K562 (cell line): ENCODE measurements around the gene NDUFAF8. TPM values are rescaled to one million over a fixed set of nuclear protein-coding genes. Genes with fewer than 3 reads are reported as not detected.

Experiments used
- ATF1 ChIP-seq, 2 experiments: fragments of 450-650 bp in 1 of 2; IDR thresholded peaks; 2 replicates each; pipeline ENCODE4 v1.6.1; 2016; ENCODE audit warnings: missing compliant biosample characterization in 1 of 2, missing genetic modification characterization in 1 of 2
- C11orf30 ChIP-seq: fragments of 450-650 bp; IDR thresholded peaks from 2 replicates; pipeline ENCODE4 v1.6.1; 2016; ENCODE audit warnings: low read depth, mild to moderate bottlenecking
- CREB3 ChIP-seq: fragments of 450-650 bp; conservative IDR thresholded peaks from 2 replicates; pipeline ENCODE4 v1.6.1; 2016; ENCODE audit warnings: missing genetic modification characterization, low read depth, mild to moderate bottlenecking, missing compliant biosample characterization, moderate library complexity
- CREB3L1 ChIP-seq: fragments of 450-650 bp; IDR thresholded peaks from 2 replicates; pipeline ENCODE4 v1.6.1; 2014; ENCODE audit warnings: low read depth, mild to moderate bottlenecking, moderate library complexity, borderline replicate concordance
- DACH1 ChIP-seq: fragments of 450-650 bp; IDR thresholded peaks from 2 replicates; pipeline ENCODE4 v1.6.1; 2018; ENCODE audit not compliant: partially characterized antibody
- MAFK ChIP-seq: IDR thresholded peaks from 2 replicates; pipeline ENCODE4 v1.6.1; 2011; ENCODE audit warnings: low read length, improper control_type of control experiment
- MNT ChIP-seq, 2 experiments: fragments of 450-650 bp; conservative IDR thresholded peaks; 2 replicates each; pipeline ENCODE4 v1.6.1; 2017; ENCODE audit warnings: mild to moderate bottlenecking in 2 of 2, moderate library complexity in 2 of 2
- MYNN ChIP-seq, 2 experiments: sonication (generic); formaldehyde crosslinking in 1 of 2; IDR thresholded peaks; 2 replicates each; pipeline versions ENCODE4 v1.5.0 to v1.6.1; 2016 to 2020; ENCODE audit warnings: antibody characterized with exemption in 1 of 2, missing genetic modification reagents in 1 of 2
- NRF1 ChIP-seq, 2 experiments: fragments of 450-650 bp; IDR thresholded peaks in 1 of 2; conservative IDR thresholded peaks in 1 of 2; 2 replicates each; pipeline ENCODE4 v1.6.1; 2014; ENCODE audit warnings: mild to moderate bottlenecking in 2 of 2
- RBBP5 ChIP-seq: fragments of 200-600 bp; sonication (generic); IDR thresholded peaks from 2 replicates; pipeline ENCODE4 v1.6.1; 2012; ENCODE audit warnings: borderline replicate concordance, mild to moderate bottlenecking, low read length, control low read depth, inconsistent platforms; ENCODE audit not compliant: insufficient read depth, poor library complexity, severe bottlenecking
- SMARCE1 ChIP-seq: fragments of 450-650 bp; IDR thresholded peaks from 2 replicates; pipeline ENCODE4 v1.7.1; 2016; ENCODE audit warnings: mild to moderate bottlenecking
- TRIM24 ChIP-seq, 2 experiments: fragments of 450-650 bp; IDR thresholded peaks; 2 replicates each; pipeline ENCODE4 v1.6.1; 2016
- YY1 ChIP-seq, 3 experiments: IDR thresholded peaks; 2 replicates each; pipeline ENCODE4 v1.6.1; 2011; ENCODE audit warnings: low read length in 2 of 3, mild to moderate bottlenecking in 2 of 3, moderate library complexity in 2 of 3, borderline replicate concordance in 1 of 3, control low read depth in 1 of 3, low read depth in 1 of 3; ENCODE audit not compliant: insufficient read depth in 3 of 3, insufficient replicate concordance in 2 of 3, control insufficient read depth in 1 of 3, insufficient read length in 1 of 3; ENCODE audit errors: extremely low read depth in 1 of 3
- ZBTB33 ChIP-seq: sonication (generic); formaldehyde crosslinking; IDR thresholded peaks from 2 replicates; pipeline ENCODE4 v1.8.1; 2023; ENCODE audit warnings: mild to moderate bottlenecking, missing genetic modification reagents
- ZNF583 ChIP-seq: fragments of 250-450 bp; sonication (Bioruptor Pico); IDR thresholded peaks from 2 replicates; pipeline ENCODE4 v1.4.0; 2020
- polyA plus RNA-seq, 8 experiments: library from polyadenylated mRNA; depleted of rRNA in 4 of 8; stranded (reverse) in 5 of 8; unstranded in 3 of 8; fragments of >200 nt; fragmentation: Nextera tagmentation in 2 of 8; fragmentation: Illumina TruSeq in 1 of 8; extraction: Ambion mirVana in 2 of 8; extraction: Trizol in 1 of 8; gene quantifications; 2 replicates each; pipeline versions ENCODE4 v1.2.1 to v1.2.3, GENCODE V29; 2011 to 2014; ENCODE audit warnings: inconsistent platforms in 1 of 8, missing spikeins in 1 of 8
- total RNA-seq, 7 experiments: library from RNA; depleted of rRNA in 6 of 7; stranded (reverse); fragments of >200 nt in 6 of 7; fragmentation: Illumina TruSeq in 2 of 7; extraction: Trizol in 2 of 7; gene quantifications; 2 replicates each; pipeline versions ENCODE4 v1.2.1 to v1.2.3, GENCODE V29; 2011 to 2021; ENCODE audit warnings: low replicate concordance in 1 of 7
- TF ChIP-seq, protein P1 (sequence below), 2 experiments: fragments of 250-450 bp in 1 of 2; fragments of 450-650 bp in 1 of 2; sonication (Bioruptor Pico) in 1 of 2; IDR thresholded peaks; 2 replicates each; pipeline versions ENCODE4 v1.6.1 to v1.8.0; 2016 to 2021; ENCODE audit warnings: mild to moderate bottlenecking in 2 of 2, moderate library complexity in 2 of 2, missing compliant biosample characterization in 1 of 2, missing genetic modification characterization in 1 of 2
- TF ChIP-seq, protein P2 (sequence below): IDR thresholded peaks from 2 replicates; pipeline ENCODE4 v1.6.1; 2011; ENCODE audit not compliant: insufficient read length; ENCODE audit errors: extremely low read depth

NDUFAF8 gene
- total and polyA plus RNA-seq, 9 of the 15 experiments (the other 6 are each of a cell fraction or from before 2014, with no cell fraction given): 13.5 to 144 (median 90.0) TPM

DNA sequence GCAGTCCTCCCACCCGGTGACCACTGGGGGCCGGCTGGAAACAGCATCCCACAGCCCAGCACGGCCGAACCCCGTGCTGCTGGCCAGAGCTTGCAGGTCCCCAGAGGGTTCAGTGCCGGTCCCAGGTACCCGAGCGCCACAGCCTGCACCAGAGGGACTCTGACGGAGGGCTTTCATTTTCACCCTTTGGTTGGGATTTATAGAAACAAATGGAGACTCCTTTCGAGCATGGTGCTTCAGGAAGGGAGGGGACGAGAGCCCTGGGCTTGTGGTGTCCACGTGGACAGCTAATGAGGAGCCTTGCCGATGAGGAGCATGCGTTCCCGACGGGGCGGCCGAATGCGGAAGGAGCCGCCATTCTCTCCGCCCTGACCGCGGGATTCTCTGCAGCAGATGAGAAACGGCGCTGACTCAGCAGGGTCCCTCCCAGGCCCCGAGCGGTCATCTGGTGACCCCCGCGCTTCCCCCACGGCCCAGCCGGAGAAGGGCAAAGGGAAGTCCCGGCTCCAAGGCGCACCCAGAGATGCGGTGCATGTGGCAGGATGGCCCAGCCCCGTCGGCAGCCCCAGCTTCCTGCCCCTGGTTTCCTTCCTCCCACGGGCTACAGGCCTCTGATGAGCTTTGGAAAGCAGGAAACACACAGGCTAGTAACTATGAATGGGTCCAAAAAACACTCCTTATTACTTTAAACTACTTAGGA is 46.2 kb downstream of the NDUFAF8 start (continued):
- TF ChIP-seq, protein P1, sequence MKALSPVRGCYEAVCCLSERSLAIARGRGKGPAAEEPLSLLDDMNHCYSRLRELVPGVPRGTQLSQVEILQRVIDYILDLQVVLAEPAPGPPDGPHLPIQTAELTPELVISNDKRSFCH (CRISPR knock-in tag; IDR thresholded peaks at IDR 0.05): no peak
- TF ChIP-seq, protein P1 (tag; IDR thresholded peaks at IDR 0.05): 0 out of 2 replicates have a peak, but pooled peaks have one; percentile 38
- TF ChIP-seq ZNF583 (CRISPR knock-in tag): peak; percentile 56; the same call in 1 of the 2 replicates
- peak; percentile 96 for TF ChIP-seq C11orf30
- 0 out of 2 replicates have a peak, but pooled peaks have one; percentile 31 for TF ChIP-seq CREB3
- peak; percentile 53 for TF ChIP-seq RBBP5
- TF ChIP-seq MAFK: peak; percentile 83
- 0 out of 2 replicates have a peak, but pooled peaks have one; percentile 23 for TF ChIP-seq MYNN (IDR thresholded peaks at IDR 0.05)
- no peak for TF ChIP-seq MYNN (CRISPR knock-in tag; IDR thresholded peaks at IDR 0.05)
- TF ChIP-seq YY1 (IDR thresholded peaks at IDR 0.05; ENCODE audit: borderline replicate concordance in 1 of 3, control insufficient read depth in 1 of 3, extremely low read depth in 1 of 3, insufficient read depth in 3 of 3, insufficient read length in 1 of 3, insufficient replicate concordance in 2 of 3, low read depth in 1 of 3, low read length in 2 of 3): peak; percentile 38 to 89 (median 79)
- TF ChIP-seq DACH1: no peak
- TF ChIP-seq ATF1 (CRISPR knock-in tag; IDR thresholded peaks at IDR 0.05): no peak
- peak; percentile 56 for TF ChIP-seq ATF1 (tag; IDR thresholded peaks at IDR 0.05)
- TF ChIP-seq, protein P2, sequence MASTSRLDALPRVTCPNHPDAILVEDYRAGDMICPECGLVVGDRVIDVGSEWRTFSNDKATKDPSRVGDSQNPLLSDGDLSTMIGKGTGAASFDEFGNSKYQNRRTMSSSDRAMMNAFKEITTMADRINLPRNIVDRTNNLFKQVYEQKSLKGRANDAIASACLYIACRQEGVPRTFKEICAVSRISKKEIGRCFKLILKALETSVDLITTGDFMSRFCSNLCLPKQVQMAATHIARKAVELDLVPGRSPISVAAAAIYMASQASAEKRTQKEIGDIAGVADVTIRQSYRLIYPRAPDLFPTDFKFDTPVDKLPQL: no peak
- TF ChIP-seq TRIM24 (IDR thresholded peaks at IDR 0.05): peak in 1 of 2 experiments; percentile 69; a peak in 2 of 4 replicates
- peak; percentile 82 to 90 for TF ChIP-seq MNT (conservative IDR thresholded peaks at IDR 0.05)
- 0 out of 2 replicates have a peak, but pooled peaks have one; percentile 44 for TF ChIP-seq SMARCE1
- TF ChIP-seq CREB3L1: peak; percentile 78; the same call in 1 of the 2 replicates
- TF ChIP-seq ZBTB33 (CRISPR knock-in tag): peak; percentile 61; the same call in 1 of the 2 replicates
- peak; percentile 81 to 85 for TF ChIP-seq NRF1 (conservative IDR thresholded peaks at IDR 0.05 in 1 of 2, IDR thresholded peaks at IDR 0.05 in 1 of 2)
